GM21360 (cell line): ENCODE data around the gene GPR176.
"Not testable (repeated sequence)": the region's sequence is repeated elsewhere in the genome, so short reads cannot be mapped to it uniquely, and the experiment has no call there.

Experiments used
- ATAC-seq: cut with Tn5 transposase; IDR thresholded peaks from one replicate; pipeline ENCODE4 v1.9.1; 2021; ENCODE audit warnings: mild to moderate bottlenecking, moderate library complexity; ENCODE audit not compliant: unreplicated experiment

GPR176 gene

GRCh38 chr15:39893051-39893450 lies 27.0 kb downstream of the GPR176 start:
- ATAC-seq = not testable (repeated sequence)

GRCh38 chr15:39892418-39892817 lies 27.6 kb downstream of the GPR176 start:
- no peak for ATAC-seq

GRCh38 chr15:39890621-39891020 lies 29.4 kb downstream of the GPR176 start:
- no peak for ATAC-seq

GRCh38 chr15:39889601-39890000 lies 30.5 kb downstream of the GPR176 start:
- ATAC-seq = no peak

GRCh38 chr15:39888809-39889208 lies 31.3 kb downstream of the GPR176 start:
- ATAC-seq = no peak

- ATAC-seq = no peak
Observed at GRCh38 chr15:39888243-39888642, 31.8 kb downstream of the GPR176 start.

- no peak for ATAC-seq
Observed at GRCh38 chr15:39887832-39888231, 32.2 kb downstream of the GPR176 start.

- no peak for ATAC-seq
Observed at GRCh38 chr15:39887211-39887610, 32.9 kb downstream of the GPR176 start.

- ATAC-seq = no peak
Observed at GRCh38 chr15:39886418-39886817, 33.6 kb downstream of the GPR176 start.

GRCh38 chr15:39885099-39885777 lies 34.8 kb downstream of the GPR176 start:
- no peak for ATAC-seq

GRCh38 chr15:39884351-39884750 lies 35.7 kb downstream of the GPR176 start:
- ATAC-seq = no peak

GRCh38 chr15:39882602-39883001 lies 37.5 kb downstream of the GPR176 start:
- ATAC-seq = no peak

GRCh38 chr15:39881790-39882189 lies 38.3 kb downstream of the GPR176 start:
- no peak for ATAC-seq

- no peak for ATAC-seq
Observed at GRCh38 chr15:39880718-39881387, 39.2 kb downstream of the GPR176 start.

GRCh38 chr15:39878406-39878785 lies 41.7 kb downstream of the GPR176 start:
- ATAC-seq = no peak

GRCh38 chr15:39874890-39875549 lies 45.0 kb downstream of the GPR176 start:
- no peak for ATAC-seq

- ATAC-seq = no peak
Observed at GRCh38 chr15:39873978-39874377, 46.1 kb downstream of the GPR176 start.

GRCh38 chr15:39870537-39870936 lies 49.5 kb downstream of the GPR176 start:
- no peak for ATAC-seq

- ATAC-seq = no peak
Observed at GRCh38 chr15:39869858-39870515, 50.1 kb downstream of the GPR176 start.

GRCh38 chr15:39869254-39869653 lies 50.8 kb downstream of the GPR176 start:
- ATAC-seq = no peak

GRCh38 chr15:39868396-39868795 lies 51.7 kb downstream of the GPR176 start:
- no peak for ATAC-seq

GRCh38 chr15:39864116-39864515 lies 56.0 kb downstream of the GPR176 start:
- no peak for ATAC-seq
